ENCODE measurements around the gene COA3.
"Not testable (repeated sequence)": the region's sequence is repeated elsewhere in the genome, so short reads cannot be mapped to it uniquely, and the experiment has no call there.

COA3 gene

GRCh38 chr17:42780851-42781638 is 17.5 kb downstream of the COA3 start:
- no peak for DNase-seq

- no peak for DNase-seq
Observed at GRCh38 chr17:42779936-42780850, 18.3 kb downstream of the COA3 start, which contains the start of gene WNK4. Gene WNK4, plus strand, starts transcription at chr17:42780610. Its CDS starts 89 bp downstream, at chr17:42780699.

- no peak for DNase-seq
Observed at GRCh38 chr17:42779304-42779935, 19.1 kb downstream of the COA3 start.

- DNase-seq, result no peak
Observed at GRCh38 chr17:42778570-42778969, 19.9 kb downstream of the COA3 start.

GRCh38 chr17:42775534-42776098 is 22.9 kb downstream of the COA3 start:
- no peak for DNase-seq

- no peak for DNase-seq
Observed at GRCh38 chr17:42774066-42774745, 24.3 kb downstream of the COA3 start.

- peak; percentile 80 to 83 for DNase-seq
Observed at GRCh38 chr17:42773290-42774035, 25.0 kb downstream of the COA3 start, which contains the start of gene VPS25. Gene VPS25, plus strand, starts transcription at chr17:42773449. Its CDS starts 27 bp downstream, at chr17:42773476.

- no peak for DNase-seq
Observed at GRCh38 chr17:42772945-42773289, 25.6 kb downstream of the COA3 start.

- DNase-seq, result not testable (repeated sequence)
Observed at GRCh38 chr17:42769964-42770363, 28.5 kb downstream of the COA3 start.

GRCh38 chr17:42768006-42768405 is 30.5 kb downstream of the COA3 start:
- DNase-seq, result not testable (repeated sequence)

GRCh38 chr17:42767512-42767911 is 31.0 kb downstream of the COA3 start:
- DNase-seq, result no peak

GRCh38 chr17:42766124-42766523 is 32.4 kb downstream of the COA3 start:
- DNase-seq, result no peak

- DNase-seq, result no peak
Observed at GRCh38 chr17:42761638-42762037, 36.9 kb downstream of the COA3 start.

GRCh38 chr17:42760652-42761581 is 37.6 kb downstream of the COA3 start, which contains the start of gene RAMP2:
Gene RAMP2, plus strand, starts transcription at chr17:42761227. Its CDS starts 35 bp downstream, at chr17:42761262.
- no peak for DNase-seq

- DNase-seq, result peak in 1 of 2 donors; percentile 35
Observed at GRCh38 chr17:42759982-42760651, 38.4 kb downstream of the COA3 start.

GRCh38 chr17:42754782-42755181 is 43.7 kb downstream of the COA3 start:
- DNase-seq, result no peak

- DNase-seq, result no peak
Observed at GRCh38 chr17:42751628-42752027, 46.9 kb downstream of the COA3 start.

- no peak for DNase-seq
Observed at GRCh38 chr17:42750739-42751344, 47.7 kb downstream of the COA3 start.

Data from CD4-positive, alpha-beta T cell treated with Interleukin-4 for 1 hour (primary cell).